GM13976 (cell line): ENCODE results near the gene LRRC27.

Experiments
- DNase-seq: peaks from one replicate; pipeline ENCODE4 v3.0.0; 2012; ENCODE audit warnings: low spot score
- CTCF ChIP-seq: IDR thresholded peaks from 2 replicates; pipeline ENCODE4 v1.5.1; 2012; ENCODE audit warnings: borderline replicate concordance, mild to moderate bottlenecking; ENCODE audit not compliant: insufficient read depth; ENCODE audit errors: extremely low read depth, missing control alignments, control extremely low read depth
- in situ Hi-C: fragments of 300-500 bp; cut with MboI; formaldehyde crosslinking; loops from one replicate; pipeline ENCODE4 v1.12.0; 2022; ENCODE audit warnings: low sequenced_read_pairs, mixed read lengths, inconsistent platforms; ENCODE audit not compliant: unreplicated experiment

The LRRC27 gene

GRCh38 chr10:132297526-132297925 lies 34.5 kb upstream of the LRRC27 start:
- no peak for TF ChIP-seq CTCF
- in situ Hi-C loops: no loop called here
- DNase-seq: no peak

GRCh38 chr10:132298038-132298881 lies 33.7 kb upstream of the LRRC27 start:
- no peak for TF ChIP-seq CTCF
- no peak for DNase-seq
- in situ Hi-C loops: no loop called here

- in situ Hi-C loops: no loop called here
- DNase-seq: no peak
- no peak for TF ChIP-seq CTCF
Observed at GRCh38 chr10:132299371-132300336, 32.3 kb upstream of the LRRC27 start.

GRCh38 chr10:132300582-132300981 lies 31.4 kb upstream of the LRRC27 start:
- in situ Hi-C loops: no loop called here
- no peak for TF ChIP-seq CTCF

GRCh38 chr10:132301371-132302330 lies 30.3 kb upstream of the LRRC27 start:
- in situ Hi-C loops: no loop called here
- TF ChIP-seq CTCF: no peak
- no peak for DNase-seq

More at GRCh38 chr10:132300582-132300981, 31.4 kb upstream of the LRRC27 start:
- DNase-seq: no peak
